HG02973 (cell line): ENCODE data around the gene DDHD1.
"Not testable (repeated sequence)": the region's sequence is repeated elsewhere in the genome, so short reads cannot be mapped to it uniquely, and the experiment has no call there.

Experiments used
- ATAC-seq: cut with Tn5 transposase; IDR thresholded peaks from one replicate; pipeline ENCODE4 v1.9.1; 2021; ENCODE audit warnings: moderate library complexity; ENCODE audit not compliant: unreplicated experiment

The DDHD1 gene

DNA sequence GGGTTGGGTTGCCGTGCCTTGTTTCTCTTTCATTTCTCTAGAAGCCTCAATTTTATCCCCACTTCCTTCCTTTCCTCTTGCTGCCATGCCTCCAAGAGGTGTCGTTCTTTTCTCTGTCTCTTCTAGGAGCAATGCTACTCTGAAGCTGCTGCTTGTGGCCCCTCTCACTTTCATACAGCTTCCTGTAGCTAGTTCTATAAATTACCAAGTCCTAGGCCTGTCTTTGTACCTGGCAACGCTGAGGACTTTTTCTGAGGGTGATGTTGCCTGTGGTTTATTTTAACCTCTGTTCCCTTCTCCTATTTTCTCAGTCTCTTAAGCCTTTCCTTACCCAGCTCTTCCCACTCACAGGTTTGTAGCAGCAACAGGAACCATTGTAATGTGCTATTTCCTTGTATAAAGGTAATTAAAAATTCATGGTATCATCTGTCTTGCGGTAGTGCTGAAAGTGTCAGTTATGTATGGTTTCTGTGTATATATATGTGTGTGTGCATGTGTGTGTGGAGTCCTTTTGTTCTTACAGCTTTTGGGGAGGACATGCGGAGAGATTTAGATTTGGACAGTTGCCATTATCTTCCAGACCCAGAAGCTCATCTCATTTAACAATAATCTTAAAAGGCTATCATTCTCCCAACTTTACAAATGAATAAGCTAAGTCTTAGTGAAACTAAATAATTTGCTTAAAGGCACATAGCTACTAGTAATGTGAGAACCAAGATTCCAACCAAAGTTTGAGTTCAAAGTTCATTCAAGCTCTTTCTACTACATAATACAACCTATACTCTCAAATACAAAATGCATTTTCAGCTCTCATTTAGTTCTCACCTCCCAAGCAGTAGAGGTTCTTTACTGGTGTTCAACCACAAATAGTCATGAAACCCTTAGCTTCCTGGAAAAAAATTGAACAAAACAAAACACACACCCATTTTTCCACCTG lies 43.8 kb downstream of the DDHD1 start:
- ATAC-seq = peak; percentile 81

DNA sequence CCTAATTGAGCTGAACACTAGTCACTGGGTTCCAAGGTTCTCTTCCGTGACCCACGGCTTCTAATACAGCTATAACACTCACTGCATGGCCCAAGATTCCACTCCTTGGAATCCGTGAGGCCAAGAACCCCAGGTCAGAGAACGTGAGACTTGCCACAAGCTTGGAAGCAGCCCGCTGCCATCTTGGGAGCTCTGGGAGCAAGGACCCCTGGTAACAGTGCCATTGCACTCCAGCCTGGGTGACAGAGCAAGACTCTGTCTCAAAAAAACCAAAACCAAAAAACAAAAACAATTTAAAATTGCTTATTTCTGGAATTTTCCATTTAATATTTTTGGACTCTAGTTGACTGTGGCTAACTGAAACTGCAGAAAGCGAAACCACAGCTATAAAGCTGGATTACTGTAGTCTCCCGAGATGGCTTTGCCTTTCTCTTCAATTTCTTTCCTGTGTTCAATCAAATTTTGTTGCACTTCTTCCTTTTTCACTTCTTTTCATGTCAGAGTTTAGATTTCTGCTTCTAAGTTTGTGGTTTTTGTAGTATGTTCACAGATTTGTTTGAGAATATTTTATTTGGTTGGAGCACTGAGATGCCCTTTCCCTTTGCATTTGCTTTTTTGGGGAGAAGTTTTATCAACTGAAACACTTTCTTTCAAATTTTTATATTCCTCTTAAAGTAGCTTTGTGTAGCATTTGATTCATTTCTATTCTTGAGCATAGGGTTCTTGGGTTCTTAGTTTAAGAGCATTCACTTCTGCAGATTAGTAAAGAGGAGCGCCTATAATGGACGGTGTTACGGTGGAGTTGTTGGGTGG lies 44.6 kb downstream of the DDHD1 start:
- ATAC-seq = no peak

DNA sequence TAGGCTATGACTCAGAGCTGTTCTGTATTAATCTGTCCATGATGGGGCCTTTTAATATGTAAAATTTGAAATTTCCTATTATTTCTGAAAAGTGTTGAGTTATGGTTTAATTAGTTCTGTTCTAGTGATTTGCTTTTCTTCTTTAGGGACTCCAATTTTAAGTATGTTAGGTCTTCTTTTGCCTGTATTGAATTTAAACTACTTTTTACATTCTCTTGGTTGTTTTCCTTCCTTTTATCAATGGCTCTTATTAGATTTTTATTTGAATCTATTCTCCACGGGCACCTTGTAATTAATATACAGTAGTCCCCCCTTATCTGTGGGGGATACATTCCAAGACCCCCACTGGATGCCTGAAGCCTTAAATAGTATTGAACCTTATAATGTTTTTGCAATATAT lies 46.4 kb downstream of the DDHD1 start:
- ATAC-seq = no peak

DNA sequence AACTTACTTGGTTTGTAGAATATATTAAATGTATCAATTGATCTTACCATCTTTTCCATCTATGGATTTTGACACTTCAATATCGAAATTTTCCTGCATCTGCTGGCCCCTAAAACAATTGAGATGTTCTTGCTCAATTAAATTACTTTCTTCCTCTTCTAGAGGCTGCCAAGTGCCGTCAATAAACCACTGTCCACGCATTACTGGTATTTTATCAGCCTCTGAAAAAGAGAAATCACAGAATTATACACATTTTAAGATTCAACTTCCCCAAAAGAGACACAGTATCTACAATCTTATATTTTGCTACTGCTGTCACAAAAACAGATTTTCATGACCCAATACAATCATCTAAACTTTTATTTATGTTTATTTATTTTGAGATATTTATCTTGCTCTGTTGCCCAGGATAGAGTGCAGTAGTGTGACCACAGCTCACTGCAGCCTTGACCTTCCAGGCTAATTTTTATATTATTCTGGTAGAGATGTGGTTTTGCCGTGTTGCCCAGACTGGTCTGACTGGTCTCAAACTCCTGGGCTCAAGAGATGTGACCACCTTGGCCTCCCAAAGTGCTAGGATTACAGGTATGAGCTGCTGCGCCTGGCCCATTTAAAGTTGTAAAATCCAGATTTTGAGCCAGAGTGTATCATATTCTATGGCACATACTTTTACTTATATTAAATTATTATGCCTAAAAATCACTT lies 49.3 kb downstream of the DDHD1 start:
- ATAC-seq = no peak

DNA sequence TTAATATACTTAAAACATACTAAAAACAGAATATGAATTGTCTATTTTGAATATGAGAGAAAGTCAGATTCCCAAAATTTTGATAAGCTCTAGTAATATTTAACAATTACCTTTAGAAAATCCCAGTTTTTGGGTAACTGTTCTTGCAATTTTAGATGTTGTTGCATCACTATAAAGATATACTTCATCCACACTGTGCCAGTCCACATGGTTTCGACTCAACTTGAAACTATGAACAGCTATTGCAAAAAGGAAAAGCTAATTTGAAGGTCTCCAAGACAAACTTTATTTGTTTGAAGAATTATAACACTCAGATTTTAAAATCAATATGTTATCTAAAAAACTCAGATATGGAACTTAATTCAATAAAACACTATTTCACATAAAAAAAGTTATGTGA lies 59.9 kb downstream of the DDHD1 start:
- ATAC-seq = no peak

DNA sequence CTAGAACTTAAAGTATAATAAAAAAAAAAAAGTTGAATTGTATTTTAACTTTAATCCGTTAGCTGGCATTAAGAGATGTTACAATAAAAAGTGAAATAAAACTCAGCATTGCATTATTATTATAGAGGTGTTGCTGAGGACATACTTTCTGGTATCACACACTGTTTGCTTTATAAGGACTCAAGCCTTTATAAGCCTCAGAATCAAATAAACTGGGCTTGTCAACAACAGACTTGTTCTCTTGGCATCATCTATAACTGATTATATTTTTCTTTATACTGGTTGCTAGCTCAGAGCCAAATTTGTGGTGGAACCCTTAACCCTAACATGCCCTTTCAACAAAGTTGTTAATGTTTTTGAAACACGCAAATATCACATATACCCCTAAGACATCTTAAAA lies 62.3 kb downstream of the DDHD1 start:
- no peak for ATAC-seq

DNA sequence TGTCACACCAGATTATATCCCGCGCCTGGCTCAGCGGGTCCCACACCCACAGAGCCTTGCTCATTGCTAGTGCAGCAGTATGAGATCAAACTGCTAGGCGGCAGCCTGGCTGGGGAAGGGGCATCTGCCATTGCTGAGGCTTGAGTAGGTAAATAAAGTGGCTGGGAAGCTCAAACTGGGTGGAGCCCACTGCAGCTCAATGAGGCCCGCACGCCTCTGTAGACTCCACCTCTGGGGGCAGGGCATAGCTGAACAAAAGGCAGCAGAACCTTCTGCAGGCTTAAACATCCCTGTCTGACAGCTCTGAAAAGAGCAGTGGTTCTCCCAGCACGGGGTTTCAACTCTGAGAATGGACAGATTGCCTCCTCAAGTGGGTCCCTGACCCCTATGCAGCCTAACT lies 68.2 kb downstream of the DDHD1 start:
- not testable (repeated sequence) for ATAC-seq

DNA sequence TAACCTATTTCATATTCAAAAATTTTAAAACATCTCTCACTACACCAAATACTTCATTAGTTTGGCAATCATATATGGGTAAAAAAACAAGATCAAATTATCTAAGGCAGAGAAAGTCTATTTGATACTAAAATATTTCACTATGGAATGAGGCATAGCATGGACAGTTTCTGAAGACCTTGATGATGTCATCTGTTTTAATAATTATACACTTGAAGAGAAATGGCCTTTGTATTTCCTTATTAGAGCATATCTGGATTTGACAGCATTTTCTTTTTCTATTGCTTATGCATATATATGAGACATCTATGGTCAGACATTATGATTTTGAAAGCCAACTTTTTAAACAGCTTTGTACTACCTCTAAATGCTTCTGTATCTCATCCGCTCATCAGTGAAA lies 88.6 kb downstream of the DDHD1 start:
- no peak for ATAC-seq

DNA sequence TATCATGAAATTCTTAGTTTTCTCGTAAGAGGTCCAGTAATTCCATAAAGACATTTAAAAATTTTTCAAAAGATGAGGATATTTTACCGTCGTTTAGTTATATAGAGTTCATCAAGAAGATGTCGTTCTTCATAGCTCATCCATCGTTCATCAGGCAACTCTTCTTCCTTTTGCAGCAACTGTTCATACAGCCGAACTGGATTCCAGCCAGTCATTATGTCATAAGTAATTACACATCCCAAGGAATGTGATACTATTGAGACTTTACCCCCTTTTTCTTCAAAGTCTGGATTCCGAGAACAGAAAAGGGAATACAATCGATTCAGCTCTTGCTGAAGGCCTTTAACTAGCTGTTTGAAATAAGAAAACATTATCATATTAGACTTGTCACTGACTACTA lies 90.3 kb downstream of the DDHD1 start:
- ATAC-seq = no peak

DNA sequence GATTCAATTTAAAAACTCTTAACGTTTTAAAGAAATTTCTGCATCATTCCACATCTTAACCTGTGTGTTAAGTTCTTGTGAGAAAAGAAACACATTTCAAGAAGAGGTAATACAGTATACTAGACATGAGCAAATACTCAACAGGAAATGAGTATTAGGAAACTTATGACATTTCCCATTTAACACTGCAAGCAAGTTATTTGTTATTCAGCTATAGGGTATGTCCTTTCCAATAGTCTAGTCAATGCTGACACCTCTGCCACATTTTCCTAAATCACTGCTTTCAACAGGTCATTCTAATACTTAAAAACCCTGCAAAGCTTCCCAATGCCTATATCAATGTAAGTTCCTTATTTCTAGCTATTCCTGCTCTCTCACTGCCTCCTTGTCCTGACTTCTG lies 93.1 kb downstream of the DDHD1 start:
- ATAC-seq = no peak

DNA sequence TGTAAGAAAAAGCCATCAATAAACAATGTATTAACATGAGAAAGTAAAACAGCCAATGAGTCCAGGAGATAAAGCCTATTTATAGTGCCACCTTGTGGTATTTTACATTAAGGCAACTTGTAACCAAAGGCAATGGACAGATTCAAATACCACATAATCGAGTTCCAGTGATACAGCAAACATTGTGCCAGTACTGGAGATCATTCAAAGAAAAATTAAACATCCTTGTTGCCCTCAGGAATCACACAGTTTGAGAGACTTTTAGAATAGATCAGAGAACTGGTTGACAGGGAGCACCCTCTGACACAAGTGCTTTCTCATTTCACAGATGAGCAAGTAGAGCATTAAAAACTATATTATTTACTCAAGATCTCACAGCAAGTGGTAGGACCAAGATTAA lies 98.1 kb downstream of the DDHD1 start:
- ATAC-seq = peak; percentile 53

DNA sequence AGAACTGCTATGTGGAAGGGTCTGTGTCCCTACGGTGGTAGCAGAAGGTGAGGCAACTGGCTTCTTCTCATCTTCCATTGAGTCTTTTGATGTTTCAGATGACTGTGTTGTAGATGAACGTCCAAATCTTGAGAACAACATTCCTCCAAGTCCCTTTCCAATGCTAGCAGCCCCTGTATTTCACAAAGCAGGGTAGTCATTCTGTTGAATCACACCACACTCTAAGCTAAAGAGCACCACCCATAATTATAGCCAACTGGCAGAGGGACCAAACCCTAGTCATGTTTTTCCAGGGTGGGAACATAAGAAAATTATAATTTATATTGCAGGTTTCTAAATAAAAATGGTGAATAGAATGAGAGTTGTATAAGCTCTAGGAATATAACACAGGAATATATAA lies 98.7 kb downstream of the DDHD1 start:
- ATAC-seq = no peak

DNA sequence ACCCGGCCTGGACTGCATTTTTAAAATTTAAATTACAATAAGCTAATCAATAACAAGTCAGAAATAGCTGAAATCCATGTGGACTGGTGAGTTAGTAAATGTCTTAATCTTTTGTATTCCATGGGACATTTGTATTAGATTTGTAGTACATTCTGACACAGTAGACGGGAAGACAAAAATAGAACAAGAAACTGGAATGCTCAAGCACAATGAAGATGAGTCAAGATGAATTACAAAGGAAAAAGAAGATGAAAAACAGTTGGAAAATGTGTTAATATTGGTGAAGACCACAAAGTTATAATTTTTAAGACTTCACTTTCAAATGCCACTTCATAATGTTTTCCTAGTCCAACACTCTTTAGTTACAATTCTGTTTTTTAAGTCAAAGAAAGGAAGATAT lies 104.5 kb downstream of the DDHD1 start:
- no peak for ATAC-seq

DNA sequence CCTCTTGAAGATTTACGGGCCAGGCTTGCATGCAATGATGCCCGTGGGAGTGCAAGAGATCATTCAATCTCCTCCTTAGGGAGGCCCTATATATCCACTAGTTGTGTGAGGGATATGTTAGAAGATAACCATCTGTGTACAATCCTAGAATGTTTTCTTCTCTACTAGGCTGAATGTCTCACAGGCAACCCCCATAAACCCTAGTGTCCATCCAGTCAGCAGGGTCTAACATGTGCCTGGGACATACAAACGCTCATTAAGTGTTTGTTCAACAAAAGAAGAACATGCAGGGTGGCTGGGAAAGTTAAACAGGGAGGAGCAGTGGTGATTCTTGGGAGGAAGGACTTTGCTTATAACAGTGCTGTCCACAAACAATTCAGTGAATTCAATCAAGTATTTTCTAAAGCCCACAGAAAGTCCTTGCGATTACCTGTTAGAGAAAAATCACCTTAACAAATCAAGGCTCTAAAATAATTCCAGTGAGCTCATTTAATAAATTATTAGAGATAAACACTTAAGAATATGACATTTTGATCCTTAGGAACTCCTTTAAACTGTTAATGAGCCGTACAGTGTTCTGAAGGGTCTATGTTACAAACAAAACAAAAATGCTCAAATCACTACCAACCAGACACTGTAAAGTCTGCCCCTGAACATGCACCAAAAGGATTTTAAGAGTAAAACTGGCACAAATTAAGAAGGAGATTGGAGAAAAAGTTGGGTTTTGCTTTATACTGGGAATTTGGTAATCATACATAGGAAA lies 105.6 kb downstream of the DDHD1 start:
- no peak for ATAC-seq

DNA sequence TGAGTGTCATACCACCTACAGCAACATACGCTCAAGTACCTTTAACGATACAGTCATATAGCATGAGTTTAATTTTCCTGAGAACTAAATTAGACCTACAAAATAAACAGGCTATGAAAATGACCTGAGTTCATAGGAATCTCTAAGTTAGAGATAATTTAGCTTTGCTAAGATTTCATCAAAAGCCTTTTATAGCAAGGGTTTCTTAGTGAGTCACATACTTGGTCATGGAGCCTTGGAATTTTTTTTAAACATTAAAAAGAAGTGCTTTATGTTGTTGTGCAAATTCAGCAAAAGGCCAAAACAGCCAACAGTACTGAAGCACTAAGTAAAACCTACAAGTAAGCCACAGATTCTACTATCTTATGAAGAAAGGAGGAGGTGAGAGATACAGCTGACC lies 108.6 kb downstream of the DDHD1 start:
- no peak for ATAC-seq

DNA sequence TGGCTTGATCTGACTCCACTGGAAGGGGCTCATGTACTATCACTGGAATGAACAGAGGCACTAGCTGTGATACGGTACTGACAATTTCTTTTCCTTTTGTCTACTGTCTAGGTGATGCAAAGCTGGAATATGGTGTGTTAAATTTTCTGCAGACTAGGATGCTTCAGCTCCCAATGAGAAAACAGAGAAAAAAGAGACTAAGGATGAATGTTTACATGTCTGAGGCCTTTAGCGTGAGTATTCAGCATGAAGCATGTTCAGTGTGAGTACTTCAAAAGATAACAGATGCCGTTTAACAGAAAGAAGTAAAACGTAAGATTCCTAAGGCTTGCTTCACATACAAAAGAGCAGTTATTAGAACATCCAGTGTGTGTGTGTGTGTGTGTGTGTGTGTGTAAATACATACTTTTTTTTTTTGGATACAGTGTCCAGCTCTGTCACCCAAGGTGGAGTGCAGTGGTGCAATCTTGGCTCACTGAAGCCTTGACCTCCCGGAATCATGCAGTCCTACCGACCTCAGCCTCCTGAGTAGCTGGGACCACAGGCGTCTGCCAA lies 110.0 kb downstream of the DDHD1 start:
- no peak for ATAC-seq

DNA sequence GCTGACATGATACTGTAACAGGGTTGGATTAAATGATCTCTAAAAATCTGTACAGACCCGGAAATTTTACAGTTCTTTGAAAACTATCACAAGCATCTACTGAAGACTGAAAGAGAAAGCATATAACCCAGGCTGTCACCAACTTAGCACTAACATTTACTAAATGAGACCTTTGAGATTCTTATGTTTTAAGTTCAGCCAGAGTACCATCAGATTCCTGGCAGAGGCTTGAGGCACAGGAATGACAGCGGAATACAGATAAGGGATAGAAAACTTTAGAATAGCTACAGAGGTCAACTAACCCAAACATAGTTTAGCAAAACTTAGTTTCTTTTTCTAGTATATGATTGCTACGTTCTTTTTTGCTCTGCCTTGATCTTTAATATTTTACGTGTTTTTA lies 110.6 kb downstream of the DDHD1 start:
- no peak for ATAC-seq

DNA sequence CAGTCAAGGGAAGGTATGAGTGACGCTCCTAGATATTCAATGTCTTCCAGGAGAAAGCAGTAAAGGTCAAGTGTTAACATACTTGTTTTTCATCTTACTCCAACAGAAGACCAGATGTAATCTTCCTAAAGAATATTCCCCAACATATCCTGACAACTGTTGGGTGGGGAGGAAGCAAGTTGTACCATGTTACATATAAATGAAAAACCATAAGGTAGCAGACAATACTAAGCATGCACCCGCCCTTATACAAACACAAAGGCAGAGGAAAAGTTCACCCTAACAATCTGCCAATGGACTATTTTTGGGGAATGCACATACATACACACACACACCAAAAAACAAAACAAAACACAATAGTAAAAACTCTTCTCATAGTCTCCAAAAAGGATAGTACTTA lies 112.1 kb downstream of the DDHD1 start:
- no peak for ATAC-seq

DNA sequence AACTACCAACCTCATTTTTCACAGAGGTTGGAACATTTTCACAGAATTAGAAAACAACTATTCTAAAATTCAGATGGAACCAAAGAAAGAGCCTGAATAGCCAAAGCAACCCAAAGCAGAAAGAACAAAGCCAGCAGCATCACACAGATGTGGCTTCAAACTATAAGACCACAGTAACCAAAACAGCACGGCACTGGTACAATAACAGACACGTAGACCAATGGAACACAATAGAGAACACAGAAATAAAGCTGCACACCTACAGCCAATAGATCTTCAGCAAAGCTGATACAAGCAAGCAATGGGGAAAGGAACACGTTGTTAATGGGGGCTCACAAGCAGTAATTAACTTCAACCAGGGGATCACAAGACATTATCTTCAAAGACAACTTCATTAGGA lies 114.5 kb downstream of the DDHD1 start:
- no peak for ATAC-seq

DNA sequence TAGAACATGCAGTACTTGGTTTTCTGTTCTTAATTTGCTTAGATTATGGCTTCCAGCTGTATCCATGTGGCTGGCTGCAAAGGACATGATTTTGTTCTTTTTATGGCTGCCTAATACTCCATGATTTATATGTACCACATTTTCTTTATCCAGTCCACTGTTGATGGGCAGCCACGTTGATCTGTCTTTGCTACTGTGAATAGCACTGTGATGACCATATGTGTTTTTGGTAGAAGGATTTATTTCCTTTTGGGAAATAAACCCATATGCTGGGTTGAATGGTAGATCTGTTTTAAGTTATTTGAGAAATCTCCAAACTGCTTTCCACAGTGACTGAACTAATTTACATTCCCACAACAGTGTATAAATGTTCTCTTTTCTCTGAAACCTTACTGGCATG lies 116.1 kb downstream of the DDHD1 start:
- no peak for ATAC-seq
